ENCODE measurements around the gene ICAM1.

Gene ICAM1

DNA sequence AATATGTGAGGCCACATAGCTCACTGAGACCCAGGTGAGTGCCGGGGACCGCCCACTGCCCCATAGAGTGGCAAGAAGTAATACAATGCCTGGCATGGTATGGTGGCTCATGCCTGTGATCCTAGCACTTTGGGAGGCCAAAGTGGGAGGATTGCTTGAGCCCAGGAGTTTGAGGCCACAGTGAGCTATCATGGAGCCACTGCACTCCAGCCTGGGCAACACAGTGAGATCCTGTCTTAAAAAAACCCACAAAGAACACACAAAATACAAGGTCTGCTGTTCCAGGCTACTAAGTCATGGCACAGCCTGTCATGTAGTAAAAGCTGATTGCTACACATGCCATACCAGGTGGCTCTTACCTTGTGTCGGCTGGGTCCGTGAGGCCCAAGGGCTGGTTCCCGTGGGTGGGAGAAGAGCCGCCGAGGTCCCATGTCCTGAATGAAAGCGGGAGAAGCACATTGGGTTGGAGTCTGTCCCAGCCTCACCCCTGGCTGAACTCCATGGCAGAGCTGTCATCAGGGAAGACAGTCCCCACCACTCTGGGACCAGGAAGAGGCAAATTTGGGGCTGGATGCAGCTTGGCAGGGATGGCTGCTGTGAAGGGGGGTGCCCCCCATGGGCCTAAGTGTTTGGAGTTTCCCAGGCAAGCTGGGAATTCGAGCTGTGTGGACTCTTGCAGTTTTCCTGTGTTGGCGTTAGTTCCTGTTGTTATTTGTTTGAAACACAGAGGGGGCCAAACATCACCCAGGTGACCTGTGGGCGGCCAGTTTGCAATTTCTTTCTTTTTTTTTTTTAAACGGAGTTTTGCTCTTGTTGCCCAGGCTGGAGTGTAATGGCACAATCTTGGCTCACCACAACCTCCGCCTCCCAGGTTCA lies 48.1 kb downstream of the ICAM1 start:
- TF ChIP-seq FOXP2 (optimal IDR thresholded peaks at IDR 0.05; ENCODE audit: borderline replicate concordance, extremely low read depth, extremely low read length, insufficient read depth) (no peak), POLR2AphosphoS5 (IDR thresholded peaks at IDR 0.05; ENCODE audit: low read depth, low read length) (no peak), SIN3A (IDR thresholded peaks at IDR 0.05; ENCODE audit: borderline replicate concordance, insufficient read depth, low read length) (no peak), TAF1 (IDR thresholded peaks at IDR 0.05; ENCODE audit: borderline replicate concordance, insufficient read depth, low read length) (no peak)
- TF ChIP-seq, protein P1, sequence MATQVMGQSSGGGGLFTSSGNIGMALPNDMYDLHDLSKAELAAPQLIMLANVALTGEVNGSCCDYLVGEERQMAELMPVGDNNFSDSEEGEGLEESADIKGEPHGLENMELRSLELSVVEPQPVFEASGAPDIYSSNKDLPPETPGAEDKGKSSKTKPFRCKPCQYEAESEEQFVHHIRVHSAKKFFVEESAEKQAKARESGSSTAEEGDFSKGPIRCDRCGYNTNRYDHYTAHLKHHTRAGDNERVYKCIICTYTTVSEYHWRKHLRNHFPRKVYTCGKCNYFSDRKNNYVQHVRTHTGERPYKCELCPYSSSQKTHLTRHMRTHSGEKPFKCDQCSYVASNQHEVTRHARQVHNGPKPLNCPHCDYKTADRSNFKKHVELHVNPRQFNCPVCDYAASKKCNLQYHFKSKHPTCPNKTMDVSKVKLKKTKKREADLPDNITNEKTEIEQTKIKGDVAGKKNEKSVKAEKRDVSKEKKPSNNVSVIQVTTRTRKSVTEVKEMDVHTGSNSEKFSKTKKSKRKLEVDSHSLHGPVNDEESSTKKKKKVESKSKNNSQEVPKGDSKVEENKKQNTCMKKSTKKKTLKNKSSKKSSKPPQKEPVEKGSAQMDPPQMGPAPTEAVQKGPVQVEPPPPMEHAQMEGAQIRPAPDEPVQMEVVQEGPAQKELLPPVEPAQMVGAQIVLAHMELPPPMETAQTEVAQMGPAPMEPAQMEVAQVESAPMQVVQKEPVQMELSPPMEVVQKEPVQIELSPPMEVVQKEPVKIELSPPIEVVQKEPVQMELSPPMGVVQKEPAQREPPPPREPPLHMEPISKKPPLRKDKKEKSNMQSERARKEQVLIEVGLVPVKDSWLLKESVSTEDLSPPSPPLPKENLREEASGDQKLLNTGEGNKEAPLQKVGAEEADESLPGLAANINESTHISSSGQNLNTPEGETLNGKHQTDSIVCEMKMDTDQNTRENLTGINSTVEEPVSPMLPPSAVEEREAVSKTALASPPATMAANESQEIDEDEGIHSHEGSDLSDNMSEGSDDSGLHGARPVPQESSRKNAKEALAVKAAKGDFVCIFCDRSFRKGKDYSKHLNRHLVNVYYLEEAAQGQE (IDR thresholded peaks at IDR 0.05; ENCODE audit: insufficient read depth in 1 of 2, low read depth in 2 of 2, low read length in 2 of 2) = no peak

DNA sequence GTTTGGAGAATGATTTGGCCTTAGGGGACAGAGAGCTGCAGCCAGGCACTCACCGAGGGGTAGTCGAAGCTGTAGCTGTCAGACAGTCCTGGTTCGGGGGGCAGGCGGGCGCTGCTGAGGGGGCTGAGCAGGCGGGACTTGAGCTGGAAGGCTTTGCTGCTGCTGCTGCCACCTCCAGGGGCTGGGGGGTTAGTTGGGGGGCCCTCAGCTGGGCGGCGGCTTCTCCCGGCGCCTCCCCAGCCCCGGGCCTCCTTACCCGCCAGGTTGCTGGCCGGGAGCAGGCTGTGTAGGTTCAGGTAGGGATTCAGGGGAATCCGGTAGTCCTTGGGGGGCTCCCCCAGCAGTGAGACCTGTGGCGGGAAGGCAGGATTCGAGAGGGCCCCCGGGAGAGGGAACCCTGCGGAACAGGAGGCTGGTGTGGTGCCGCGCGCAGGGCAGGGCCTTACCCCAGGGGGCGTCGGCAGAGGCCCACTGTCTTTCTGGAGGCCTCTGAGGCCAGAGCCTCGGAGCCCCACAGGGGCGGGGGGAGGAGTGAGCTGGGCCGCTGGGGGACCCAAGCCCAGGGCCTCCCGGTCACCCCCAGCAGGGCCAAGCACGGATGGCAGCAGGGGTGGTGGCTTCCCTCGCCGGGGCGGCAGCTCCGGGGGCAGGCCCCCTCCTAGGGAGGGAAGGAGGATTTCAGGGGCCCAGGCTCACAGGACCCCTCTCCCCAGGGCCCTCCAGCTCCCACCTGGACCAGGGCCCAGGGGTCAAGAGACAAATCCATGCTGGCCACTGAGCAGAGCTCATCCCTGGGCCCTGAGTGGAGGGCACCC lies 49.9 kb downstream of the ICAM1 start:
- TF ChIP-seq SIN3A (IDR thresholded peaks at IDR 0.05; ENCODE audit: borderline replicate concordance, insufficient read depth, low read length) = no peak
- TF ChIP-seq FOXP2 (optimal IDR thresholded peaks at IDR 0.05; ENCODE audit: borderline replicate concordance, extremely low read depth, extremely low read length, insufficient read depth) = no peak
- TF ChIP-seq POLR2AphosphoS5 (IDR thresholded peaks at IDR 0.05; ENCODE audit: low read depth, low read length) = no peak
- TF ChIP-seq TAF1 (IDR thresholded peaks at IDR 0.05; ENCODE audit: borderline replicate concordance, insufficient read depth, low read length) = no peak

DNA sequence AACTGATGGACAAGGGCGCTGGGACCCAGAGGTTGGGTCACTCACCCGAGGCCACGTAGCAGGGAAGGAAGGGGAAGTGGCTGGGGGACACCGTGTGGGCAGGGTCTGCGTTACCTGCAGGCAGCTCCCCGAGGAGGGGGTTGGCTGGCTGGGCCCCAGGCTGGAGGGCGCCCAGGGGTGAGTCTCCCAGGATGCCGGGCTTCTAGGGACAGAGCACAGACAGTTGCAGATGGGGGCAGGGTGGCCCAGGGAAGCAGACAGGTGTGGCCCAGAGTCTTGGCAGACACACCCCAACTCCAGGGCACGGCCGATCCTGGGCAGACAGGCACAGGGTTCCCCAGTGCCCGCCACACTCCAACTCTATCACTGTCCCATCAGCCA lies 50.5 kb downstream of the ICAM1 start:
- TF ChIP-seq TAF1 (IDR thresholded peaks at IDR 0.05; ENCODE audit: borderline replicate concordance, insufficient read depth, low read length) (no peak), POLR2AphosphoS5 (IDR thresholded peaks at IDR 0.05; ENCODE audit: low read depth, low read length) (no peak), FOXP2 (optimal IDR thresholded peaks at IDR 0.05; ENCODE audit: borderline replicate concordance, extremely low read depth, extremely low read length, insufficient read depth) (no peak), SIN3A (IDR thresholded peaks at IDR 0.05; ENCODE audit: borderline replicate concordance, insufficient read depth, low read length) (no peak)
- TF ChIP-seq, protein P1 (IDR thresholded peaks at IDR 0.05; ENCODE audit: insufficient read depth in 1 of 2, low read depth in 2 of 2, low read length in 2 of 2) = no peak

DNA sequence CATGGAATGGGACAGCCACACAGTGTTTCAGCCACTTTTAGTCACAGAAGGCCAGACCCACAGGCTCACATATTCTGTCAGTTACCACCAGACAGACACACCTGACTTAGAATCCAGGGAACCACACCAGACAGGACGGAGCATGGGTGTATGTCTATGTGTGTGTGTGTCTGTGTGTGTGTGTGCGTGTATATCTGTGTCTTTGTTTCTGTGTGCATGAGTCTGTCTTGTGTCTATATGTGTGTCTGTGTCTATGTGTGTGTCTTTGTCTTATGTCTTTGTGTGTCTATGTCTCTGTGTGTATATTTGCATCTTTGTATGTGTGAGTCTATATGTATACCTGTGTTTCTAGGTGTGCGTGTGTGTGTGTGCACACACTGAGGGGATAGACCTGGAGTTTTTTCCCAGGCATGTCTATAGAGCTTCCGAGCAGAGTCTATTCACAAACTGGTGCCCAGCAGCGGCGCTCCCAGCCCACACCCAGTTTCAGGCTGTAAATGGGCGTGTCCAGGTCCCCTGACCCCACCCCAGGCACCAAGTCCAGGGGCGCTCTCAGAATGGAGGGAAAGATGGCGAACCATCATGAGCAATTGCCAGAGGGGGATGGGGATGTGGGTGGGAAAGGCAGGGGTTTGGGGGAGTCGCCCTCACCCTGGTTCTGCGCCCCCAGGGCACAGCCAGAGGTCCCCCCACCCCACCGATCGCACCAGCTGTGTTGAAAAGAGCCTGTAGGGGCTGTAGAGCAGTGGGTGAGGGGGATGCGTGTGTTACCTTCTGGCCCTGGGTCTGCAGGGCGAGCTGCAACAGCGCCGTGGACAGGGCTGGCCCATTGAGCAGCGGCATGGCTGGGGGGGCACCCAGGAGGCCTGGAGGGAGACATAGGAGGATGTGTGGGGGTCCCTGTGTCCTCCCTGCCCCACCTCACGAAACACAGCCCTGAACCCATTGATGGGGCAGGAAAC lies 51.2 kb downstream of the ICAM1 start:
- TF ChIP-seq TAF1 (IDR thresholded peaks at IDR 0.05; ENCODE audit: borderline replicate concordance, insufficient read depth, low read length) = no peak
- no peak for TF ChIP-seq SIN3A (IDR thresholded peaks at IDR 0.05; ENCODE audit: borderline replicate concordance, insufficient read depth, low read length)
- no peak for TF ChIP-seq POLR2AphosphoS5 (IDR thresholded peaks at IDR 0.05; ENCODE audit: low read depth, low read length)
- no peak for TF ChIP-seq FOXP2 (optimal IDR thresholded peaks at IDR 0.05; ENCODE audit: borderline replicate concordance, extremely low read depth, extremely low read length, insufficient read depth)
- TF ChIP-seq, protein P1 (IDR thresholded peaks at IDR 0.05; ENCODE audit: insufficient read depth in 1 of 2, low read depth in 2 of 2, low read length in 2 of 2) = no peak

All from PFSK-1 (cell line).